BE2C (cell line): ENCODE results near the gene CNOT10. TPM values are rescaled to one million over a fixed set of nuclear protein-coding genes. Genes with fewer than 3 reads are reported as not detected.

Experiments
- DNase-seq: peaks from one replicate; pipeline ENCODE4 v3.0.0-alpha.2; 2020
- H3K27me3 ChIP-seq: fragments of 250-450 bp; sonication (Bioruptor Pico); 2 replicates; pipeline ENCODE4 v1.5.1; 2020; ENCODE audit warnings: mild to moderate bottlenecking
- H3K36me3 ChIP-seq: fragments of 250-450 bp; sonication (Bioruptor Pico); 2 replicates; pipeline ENCODE4 v1.5.1; 2020; ENCODE audit warnings: mild to moderate bottlenecking
- H3K4me1 ChIP-seq: fragments of 250-450 bp; sonication (Bioruptor Pico); 2 replicates; pipeline ENCODE4 v1.5.1; 2020
- H3K4me3 ChIP-seq: 2 replicates; pipeline ENCODE4 v1.5.1; 2011; ENCODE audit warnings: low read depth, low read length
- H3K9me3 ChIP-seq: fragments of 250-450 bp; sonication (Bioruptor Pico); 2 replicates; pipeline ENCODE4 v1.5.1; 2020
- polyA plus RNA-seq: library from polyadenylated mRNA; unstranded; fragments of >200 nt; gene quantifications from one replicate; pipeline ENCODE4 v1.2.1, GENCODE V29; 2012; ENCODE audit warnings: low read depth, missing spikeins; ENCODE audit not compliant: insufficient read length, insufficient read depth
- TF ChIP-seq, protein P1 (sequence below): IDR thresholded peaks from 2 replicates; pipeline ENCODE4 v1.5.1; 2012; ENCODE audit warnings: mild to moderate bottlenecking, low read depth, low read length

Gene CNOT10, protein sequence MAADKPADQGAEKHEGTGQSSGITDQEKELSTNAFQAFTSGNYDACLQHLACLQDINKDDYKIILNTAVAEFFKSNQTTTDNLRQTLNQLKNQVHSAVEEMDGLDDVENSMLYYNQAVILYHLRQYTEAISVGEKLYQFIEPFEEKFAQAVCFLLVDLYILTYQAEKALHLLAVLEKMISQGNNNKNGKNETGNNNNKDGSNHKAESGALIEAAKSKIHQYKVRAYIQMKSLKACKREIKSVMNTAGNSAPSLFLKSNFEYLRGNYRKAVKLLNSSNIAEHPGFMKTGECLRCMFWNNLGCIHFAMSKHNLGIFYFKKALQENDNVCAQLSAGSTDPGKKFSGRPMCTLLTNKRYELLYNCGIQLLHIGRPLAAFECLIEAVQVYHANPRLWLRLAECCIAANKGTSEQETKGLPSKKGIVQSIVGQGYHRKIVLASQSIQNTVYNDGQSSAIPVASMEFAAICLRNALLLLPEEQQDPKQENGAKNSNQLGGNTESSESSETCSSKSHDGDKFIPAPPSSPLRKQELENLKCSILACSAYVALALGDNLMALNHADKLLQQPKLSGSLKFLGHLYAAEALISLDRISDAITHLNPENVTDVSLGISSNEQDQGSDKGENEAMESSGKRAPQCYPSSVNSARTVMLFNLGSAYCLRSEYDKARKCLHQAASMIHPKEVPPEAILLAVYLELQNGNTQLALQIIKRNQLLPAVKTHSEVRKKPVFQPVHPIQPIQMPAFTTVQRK
- polyA plus RNA-seq, result 10.7 TPM

DNA sequence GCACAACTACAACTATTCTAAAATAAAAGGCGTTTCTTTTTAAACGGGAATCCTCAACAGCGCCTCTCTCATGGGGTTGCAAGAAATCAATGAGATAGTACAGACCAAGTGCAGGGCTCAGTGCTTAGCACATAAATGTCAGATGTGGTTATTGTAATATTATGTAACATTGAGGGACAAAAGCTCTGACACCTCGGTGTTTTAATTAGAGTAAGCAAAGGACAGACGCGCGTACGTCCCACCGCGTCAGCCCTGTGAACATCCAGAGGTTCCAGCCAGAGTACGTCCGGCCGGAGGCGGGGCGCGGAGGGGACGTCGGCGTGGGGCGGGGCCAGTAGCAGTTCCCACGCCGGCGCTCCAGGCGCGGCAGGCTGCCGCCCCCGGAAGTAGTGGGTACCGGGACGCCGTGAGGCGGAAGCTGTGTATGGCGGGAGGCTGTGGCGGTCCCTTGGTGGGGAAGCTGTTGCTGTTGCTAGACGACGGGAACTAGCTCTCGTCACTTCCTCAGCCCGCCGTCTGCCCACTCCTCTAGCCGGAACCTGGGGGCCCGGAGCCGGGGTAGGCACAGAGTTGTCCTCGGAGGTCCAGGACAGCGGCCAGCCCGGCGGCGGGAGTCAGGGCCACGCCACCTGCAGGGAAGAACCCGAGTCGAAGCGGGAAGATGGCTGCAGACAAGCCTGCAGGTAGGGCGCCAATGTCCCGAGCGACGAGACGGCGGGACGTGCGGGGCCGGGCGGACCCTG lies at the start of gene CNOT10:
Gene CNOT10 (plus strand): TSS at position 389 of the 743 bp plus-strand sequence. CDS start 273 bp downstream, at position 662.
- peak; percentile 90 for DNase-seq
- TF ChIP-seq, protein P1, sequence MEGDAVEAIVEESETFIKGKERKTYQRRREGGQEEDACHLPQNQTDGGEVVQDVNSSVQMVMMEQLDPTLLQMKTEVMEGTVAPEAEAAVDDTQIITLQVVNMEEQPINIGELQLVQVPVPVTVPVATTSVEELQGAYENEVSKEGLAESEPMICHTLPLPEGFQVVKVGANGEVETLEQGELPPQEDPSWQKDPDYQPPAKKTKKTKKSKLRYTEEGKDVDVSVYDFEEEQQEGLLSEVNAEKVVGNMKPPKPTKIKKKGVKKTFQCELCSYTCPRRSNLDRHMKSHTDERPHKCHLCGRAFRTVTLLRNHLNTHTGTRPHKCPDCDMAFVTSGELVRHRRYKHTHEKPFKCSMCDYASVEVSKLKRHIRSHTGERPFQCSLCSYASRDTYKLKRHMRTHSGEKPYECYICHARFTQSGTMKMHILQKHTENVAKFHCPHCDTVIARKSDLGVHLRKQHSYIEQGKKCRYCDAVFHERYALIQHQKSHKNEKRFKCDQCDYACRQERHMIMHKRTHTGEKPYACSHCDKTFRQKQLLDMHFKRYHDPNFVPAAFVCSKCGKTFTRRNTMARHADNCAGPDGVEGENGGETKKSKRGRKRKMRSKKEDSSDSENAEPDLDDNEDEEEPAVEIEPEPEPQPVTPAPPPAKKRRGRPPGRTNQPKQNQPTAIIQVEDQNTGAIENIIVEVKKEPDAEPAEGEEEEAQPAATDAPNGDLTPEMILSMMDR, result 0 out of 2 replicates have a peak, but pooled peaks have one; percentile 11
- no peaks in the 10 kb centered on the region for H3K27me3 ChIP-seq

DNA sequence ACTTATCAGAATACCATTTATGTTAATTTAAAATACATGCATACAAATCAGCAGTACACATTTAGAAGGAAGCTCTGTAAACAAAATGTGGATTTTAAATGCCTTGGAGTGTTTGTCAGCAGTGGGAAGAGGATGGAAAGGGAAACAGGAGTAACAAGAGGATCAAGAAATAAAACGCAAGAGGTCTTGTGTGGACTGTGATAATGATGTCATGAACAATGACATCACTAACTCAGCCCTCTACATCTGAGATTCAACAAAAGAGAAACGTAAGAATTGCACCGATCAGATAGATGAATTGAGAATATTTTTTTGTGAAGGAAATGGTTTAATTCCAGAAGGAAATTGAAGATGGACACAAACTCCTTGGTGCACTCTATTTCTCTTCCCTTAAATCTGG lies 44.0 kb upstream of the CNOT10 start:
- TF ChIP-seq, protein P1, result no peak
- no peaks in the 10 kb centered on the region for H3K9me3 ChIP-seq
- no peaks in the 10 kb centered on the region for H3K4me1 ChIP-seq
- no peak for DNase-seq
- no peak overlapping the region for H3K4me3 ChIP-seq
- no peaks in the 10 kb centered on the region for H3K27me3 ChIP-seq
- no peaks in the 10 kb centered on the region for H3K36me3 ChIP-seq

More for the DNA sequence above, at the start of gene CNOT10:
- Histone ChIP-seq H3K4me3 (peak within 1 kb of the TSS; percentile 78), H3K36me3 (no peaks in the 10 kb centered on the region), H3K4me1 (no peaks in the 10 kb centered on the region), H3K9me3 (no peaks in the 10 kb centered on the region)

DNA sequence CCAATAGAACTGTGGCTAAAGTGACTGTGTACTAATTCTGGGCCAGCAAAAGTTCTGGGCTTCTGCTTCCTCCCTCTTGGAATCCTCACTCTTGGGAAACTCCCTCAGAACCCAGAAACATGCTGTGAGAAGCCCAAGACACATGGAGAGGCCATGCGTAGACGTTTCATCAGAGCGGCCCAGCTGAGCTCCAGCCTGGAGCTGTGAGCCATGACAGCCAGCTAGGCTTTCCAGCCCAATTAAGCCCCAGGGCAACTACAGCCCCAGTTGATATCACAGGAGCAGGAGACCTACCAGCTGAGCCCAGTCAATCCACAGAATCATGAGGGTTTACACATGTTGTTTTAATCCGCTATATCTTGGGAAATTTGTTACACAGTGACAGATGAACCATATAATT lies 43.6 kb upstream of the CNOT10 start:
- no peaks in the 10 kb centered on the region for H3K27me3 ChIP-seq
- TF ChIP-seq, protein P1, result no peak
- H3K4me1 ChIP-seq, result no peaks in the 10 kb centered on the region
- DNase-seq, result peak; percentile 10
- H3K9me3 ChIP-seq, result no peaks in the 10 kb centered on the region
- no peaks in the 10 kb centered on the region for H3K36me3 ChIP-seq
- no peak overlapping the region for H3K4me3 ChIP-seq

DNA sequence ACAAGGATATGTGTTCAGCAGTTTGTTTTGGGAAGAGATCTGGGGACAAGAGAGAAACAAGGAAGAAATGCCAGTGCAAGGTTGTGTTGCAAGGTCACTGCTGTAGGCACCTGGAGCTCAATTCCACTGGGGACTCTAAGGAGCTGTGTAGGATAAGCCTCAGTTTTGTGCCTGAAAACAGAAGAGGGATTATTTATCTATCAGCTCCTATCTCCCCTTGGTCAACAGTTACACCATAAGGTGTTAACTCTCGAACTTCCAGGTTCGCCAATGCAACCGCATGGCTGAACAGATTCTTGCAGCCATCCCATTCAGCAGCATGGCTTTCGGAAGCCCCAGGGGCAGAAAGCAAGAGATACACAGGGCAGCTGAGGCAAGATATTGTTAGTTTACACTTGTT lies 41.6 kb upstream of the CNOT10 start:
- no peaks in the 10 kb centered on the region for H3K27me3 ChIP-seq
- no peaks in the 10 kb centered on the region for H3K9me3 ChIP-seq
- no peaks in the 10 kb centered on the region for H3K36me3 ChIP-seq
- TF ChIP-seq, protein P1, result no peak
- DNase-seq, result no peak
- no peak overlapping the region for H3K4me3 ChIP-seq
- H3K4me1 ChIP-seq, result no peaks in the 10 kb centered on the region

DNA sequence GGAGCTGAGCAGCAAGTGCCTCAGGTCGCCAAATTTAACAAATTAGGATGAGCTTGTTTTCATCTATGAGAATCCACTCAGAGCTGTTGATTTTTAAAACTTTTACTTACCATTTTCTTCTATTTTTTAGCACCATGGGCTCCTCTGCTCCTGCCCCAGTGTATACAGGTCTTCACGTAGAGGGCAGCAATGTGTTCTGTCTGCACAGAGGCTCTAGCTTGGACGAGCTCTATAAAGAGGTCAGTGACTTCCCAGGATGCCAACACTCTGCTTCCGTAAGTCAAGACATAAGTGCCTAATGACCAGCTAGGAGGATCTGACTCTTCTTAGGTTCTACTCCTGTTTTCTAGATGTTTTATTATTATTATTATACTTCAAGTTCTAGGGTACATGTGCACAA lies 41.2 kb upstream of the CNOT10 start:
- no peak for DNase-seq
- no peaks in the 10 kb centered on the region for H3K36me3 ChIP-seq
- H3K4me1 ChIP-seq, result no peaks in the 10 kb centered on the region
- TF ChIP-seq, protein P1, result no peak
- no peaks in the 10 kb centered on the region for H3K9me3 ChIP-seq
- no peaks in the 10 kb centered on the region for H3K27me3 ChIP-seq
- H3K4me3 ChIP-seq, result no peak overlapping the region
